Anterior cingulate cortex (tissue), 58 donors: ENCODE data around the gene CACNA1F.

Experiments used
- DNase-seq, 58 donors: peaks; one replicate each; lab custom pipeline; 2025; lab: John Stamatoyannopoulos, UW

CACNA1F gene

GRCh38 chrX:49231333-49232000, 1.7 kb downstream of the CACNA1F start:
- DNase-seq = no peak

- DNase-seq = peak in 6 of 58 donors; percentile 0 to 18 (median 8)
These were observed 2.5 kb downstream of the CACNA1F start for GRCh38 chrX:49230500-49231232.

- no peak for DNase-seq
These were observed 5.0 kb downstream of the CACNA1F start for GRCh38 chrX:49228185-49228584.

- no peak for DNase-seq
These were observed 5.4 kb downstream of the CACNA1F start for GRCh38 chrX:49227726-49228125.

- DNase-seq = no peak
These were observed 6.2 kb downstream of the CACNA1F start for GRCh38 chrX:49226946-49227345.

GRCh38 chrX:49225858-49226257, 7.3 kb downstream of the CACNA1F start:
- no peak for DNase-seq

- no peak for DNase-seq
These were observed 11.3 kb downstream of the CACNA1F start for GRCh38 chrX:49221868-49222267.

GRCh38 chrX:49220100-49220499, 13.0 kb downstream of the CACNA1F start:
- DNase-seq = no peak

GRCh38 chrX:49214996-49215526, 18.1 kb downstream of the CACNA1F start:
- no peak for DNase-seq

GRCh38 chrX:49214416-49214815, 18.7 kb downstream of the CACNA1F start:
- DNase-seq = no peak

- no peak for DNase-seq
These were observed 20.3 kb downstream of the CACNA1F start for GRCh38 chrX:49212861-49213260.

- DNase-seq = no peak
These were observed 20.9 kb downstream of the CACNA1F start for GRCh38 chrX:49212209-49212608.

- DNase-seq = no peak
These were observed 22.1 kb downstream of the CACNA1F start for GRCh38 chrX:49211074-49211473.

GRCh38 chrX:49210406-49210805, 22.7 kb downstream of the CACNA1F start:
- DNase-seq = no peak

- peak in 27 of 58 donors; percentile 1 to 63 (median 25) for DNase-seq
These were observed 23.5 kb downstream of the CACNA1F start for GRCh38 chrX:49209434-49210251.

GRCh38 chrX:49208399-49208798, 24.7 kb downstream of the CACNA1F start:
- DNase-seq = no peak

- no peak for DNase-seq
These were observed 26.6 kb downstream of the CACNA1F start for GRCh38 chrX:49206543-49206942.

GRCh38 chrX:49205443-49205842, 27.7 kb downstream of the CACNA1F start:
- DNase-seq = no peak

GRCh38 chrX:49204709-49205108, 28.4 kb downstream of the CACNA1F start:
- DNase-seq = peak in 16 of 58 donors; percentile 0 to 38 (median 16)

- no peak for DNase-seq
These were observed 29.1 kb downstream of the CACNA1F start for GRCh38 chrX:49204017-49204416.

- peak in 8 of 58 donors; percentile 1 to 40 (median 9) for DNase-seq
These were observed 29.6 kb downstream of the CACNA1F start for GRCh38 chrX:49203536-49203935.
